GM21737 (cell line): ENCODE measurements around the gene PNISR.

Experiments used
- ATAC-seq: cut with Tn5 transposase; IDR thresholded peaks from one replicate; pipeline ENCODE4 v1.9.1; 2021; ENCODE audit warnings: mild to moderate bottlenecking, moderate library complexity; ENCODE audit not compliant: unreplicated experiment

PNISR gene

GRCh38 chr6:99348288-99349170 is 76.6 kb downstream of the PNISR start:
- ATAC-seq: no peak
